HFFc6 (cell line): Measurements from ENCODE around the gene BOLA3. TPM values are rescaled to one million over a fixed set of nuclear protein-coding genes. Genes with fewer than 3 reads are reported as not detected.

Source experiments
- DNase-seq: peaks from one replicate; pipeline ENCODE4 v3.0.0-alpha.2; 2018
- H3K27ac Mint-ChIP-seq: 2 replicates; pipeline ENCODE4 v1.8.0; 2020; ENCODE audit warnings: mild to moderate bottlenecking, mixed read lengths
- H3K27me3 Mint-ChIP-seq: 2 replicates; pipeline ENCODE4 v1.8.0; 2021; ENCODE audit warnings: mild to moderate bottlenecking, moderate library complexity, mixed read lengths; ENCODE audit not compliant: insufficient read depth
- H3K36me3 Mint-ChIP-seq: 2 replicates; pipeline ENCODE4 v1.8.0; 2021; ENCODE audit warnings: low read depth, mixed read lengths
- H3K4me1 Mint-ChIP-seq: 2 replicates; pipeline ENCODE4 v1.8.0; 2020; ENCODE audit warnings: low read depth, mixed read lengths
- H3K4me3 Mint-ChIP-seq: 2 replicates; pipeline ENCODE4 v1.8.0; 2020; ENCODE audit warnings: mild to moderate bottlenecking, moderate library complexity, mixed read lengths
- H3K9me3 Mint-ChIP-seq: 2 replicates; pipeline ENCODE4 v1.8.0; 2020; ENCODE audit warnings: mild to moderate bottlenecking, mixed read lengths
- CTCF ChIP-seq: fragments of 200-600 bp; sonication (generic); IDR thresholded peaks from 2 replicates; pipeline ENCODE4 v1.5.0; 2021; ENCODE audit warnings: antibody characterized with exemption, mild to moderate bottlenecking
- total RNA-seq, 6 experiments: library from RNA; stranded (reverse); fragmentation: NEBNext Ultra II Directional; extraction: Animal tissue kit (Norgen Biotek cat#: 25700); gene quantifications; 2 replicates in 1 of 6; 3 replicates in 5 of 6; pipeline ENCODE4 v1.2.3, GENCODE V29; 2021

Gene BOLA3
- total RNA-seq, 6 experiments from 2014 or later, result 71.6 to 92.5 (median 80.8) TPM

- Mint-ChIP-seq H3K4me1 (no peaks in the 10 kb centered on the region), H3K9me3 (no peaks in the 10 kb centered on the region), H3K36me3 (peaks cover 10% of the 10 kb centered on the region; the same call in 1 of the 2 replicates), H3K27me3 (no peaks in the 10 kb centered on the region), H3K4me3 (no peak overlapping the region), H3K27ac (no peak overlapping the region)
- TF ChIP-seq CTCF, result no peak
- no peak for DNase-seq
Measured at GRCh38 chr2:74148457-74149246, 940 bp upstream of the BOLA3 start.

GRCh38 chr2:74146929-74147726, 584 bp downstream of the BOLA3 start:
- no peak for TF ChIP-seq CTCF
- H3K27me3 Mint-ChIP-seq, result no peaks in the 10 kb centered on the region
- H3K9me3 Mint-ChIP-seq, result no peaks in the 10 kb centered on the region
- peaks cover 10% of the 10 kb centered on the region for H3K36me3 Mint-ChIP-seq
- no peaks in the 10 kb centered on the region for H3K4me1 Mint-ChIP-seq
- peak; percentile 34 for DNase-seq
- H3K4me3 Mint-ChIP-seq, result no peak overlapping the region
- H3K27ac Mint-ChIP-seq, result no peak overlapping the region

- Mint-ChIP-seq H3K4me3 (no peak overlapping the region), H3K9me3 (no peaks in the 10 kb centered on the region)
- DNase-seq, result no peak
Measured at GRCh38 chr2:74142340-74142739, 5.4 kb downstream of the BOLA3 start.

GRCh38 chr2:74138600-74139323, 8.9 kb downstream of the BOLA3 start:
- Mint-ChIP-seq H3K4me3 (no peak overlapping the region), H3K27me3 (no peaks in the 10 kb centered on the region; the same call in none of the 2 replicates), H3K9me3 (no peaks in the 10 kb centered on the region), H3K36me3 (peaks cover 13% of the 10 kb centered on the region), H3K27ac (no peak overlapping the region), H3K4me1 (no peaks in the 10 kb centered on the region)
- no peak for DNase-seq
- TF ChIP-seq CTCF, result peak; percentile 55

More at GRCh38 chr2:74142340-74142739, 5.4 kb downstream of the BOLA3 start:
- H3K4me1 Mint-ChIP-seq, result no peaks in the 10 kb centered on the region
- no peaks in the 10 kb centered on the region; the same call in 1 of the 2 replicates for H3K27me3 Mint-ChIP-seq
- peak; percentile 43 for TF ChIP-seq CTCF
- H3K36me3 Mint-ChIP-seq, result peaks cover 6% of the 10 kb centered on the region; the same call in 1 of the 2 replicates
- no peak overlapping the region for H3K27ac Mint-ChIP-seq
